ENCODE measurements around the gene NEDD4.
"Not testable (repeated sequence)": the region's sequence is repeated elsewhere in the genome, so short reads cannot be mapped to it uniquely, and the experiment has no call there.

Gene NEDD4

DNA sequence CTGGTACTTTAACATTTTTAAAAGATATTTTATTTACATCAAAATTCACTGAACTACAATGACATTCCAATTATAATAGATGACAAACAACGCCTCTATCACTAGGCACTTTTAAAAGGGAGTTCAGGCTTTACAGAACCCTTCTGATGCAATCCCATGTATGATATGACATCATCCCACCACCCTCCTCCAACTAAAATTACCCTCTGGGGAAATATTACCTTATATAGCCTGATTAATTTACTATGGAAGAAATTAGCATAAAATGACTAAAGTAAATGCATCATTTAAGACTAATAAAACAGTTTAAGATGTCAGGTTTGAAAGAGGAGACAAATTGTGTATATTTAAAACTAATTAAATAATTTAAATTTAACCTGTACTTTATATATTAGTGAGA is 10.4 kb upstream of the NEDD4 start:
- DNase-seq, result not testable (repeated sequence)

DNA sequence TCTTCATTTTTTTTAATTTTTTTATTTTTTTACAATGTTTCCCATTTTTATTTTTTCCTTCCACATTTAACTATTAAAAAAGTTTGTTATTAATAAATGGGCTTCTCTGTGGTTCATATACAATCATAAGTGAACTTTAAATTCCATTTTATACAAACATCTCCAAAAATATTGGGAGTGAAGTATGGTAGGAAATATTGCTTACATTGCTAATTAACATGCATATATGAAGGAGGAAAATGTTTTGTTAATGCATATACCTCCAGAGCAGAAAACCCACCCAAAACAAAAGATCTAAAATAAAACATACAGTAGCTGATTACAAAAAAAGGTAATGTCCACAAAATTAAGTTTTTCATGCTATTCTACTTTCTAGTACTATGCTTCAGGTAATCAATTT is 9.9 kb upstream of the NEDD4 start:
- DNase-seq, result not testable (repeated sequence)

GRCh38 chr15:56001471-56002078 is 8.2 kb upstream of the NEDD4 start:
- DNase-seq, result no peak

- no peak for DNase-seq
Observed at GRCh38 chr15:55999658-56000057, 6.2 kb upstream of the NEDD4 start.

DNA sequence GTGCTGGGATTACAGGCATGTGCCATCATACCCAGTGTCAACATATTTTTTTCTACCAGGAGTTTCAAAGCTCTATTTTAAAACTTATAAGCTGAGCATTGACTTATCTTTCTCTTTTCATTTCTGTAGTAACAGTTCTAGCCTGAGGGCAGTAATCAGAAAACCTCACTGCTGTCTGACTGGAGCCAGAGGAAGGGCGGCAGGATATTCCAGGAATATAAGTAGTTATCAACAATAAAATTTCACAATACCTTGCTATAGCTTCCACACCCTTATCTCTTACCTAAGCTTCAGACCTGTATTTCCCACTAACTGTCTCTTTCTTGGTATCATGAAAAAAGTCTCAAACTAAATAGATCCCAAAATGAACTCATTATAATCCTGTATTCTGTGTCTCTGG is 5.1 kb upstream of the NEDD4 start:
- no peak for DNase-seq

DNA sequence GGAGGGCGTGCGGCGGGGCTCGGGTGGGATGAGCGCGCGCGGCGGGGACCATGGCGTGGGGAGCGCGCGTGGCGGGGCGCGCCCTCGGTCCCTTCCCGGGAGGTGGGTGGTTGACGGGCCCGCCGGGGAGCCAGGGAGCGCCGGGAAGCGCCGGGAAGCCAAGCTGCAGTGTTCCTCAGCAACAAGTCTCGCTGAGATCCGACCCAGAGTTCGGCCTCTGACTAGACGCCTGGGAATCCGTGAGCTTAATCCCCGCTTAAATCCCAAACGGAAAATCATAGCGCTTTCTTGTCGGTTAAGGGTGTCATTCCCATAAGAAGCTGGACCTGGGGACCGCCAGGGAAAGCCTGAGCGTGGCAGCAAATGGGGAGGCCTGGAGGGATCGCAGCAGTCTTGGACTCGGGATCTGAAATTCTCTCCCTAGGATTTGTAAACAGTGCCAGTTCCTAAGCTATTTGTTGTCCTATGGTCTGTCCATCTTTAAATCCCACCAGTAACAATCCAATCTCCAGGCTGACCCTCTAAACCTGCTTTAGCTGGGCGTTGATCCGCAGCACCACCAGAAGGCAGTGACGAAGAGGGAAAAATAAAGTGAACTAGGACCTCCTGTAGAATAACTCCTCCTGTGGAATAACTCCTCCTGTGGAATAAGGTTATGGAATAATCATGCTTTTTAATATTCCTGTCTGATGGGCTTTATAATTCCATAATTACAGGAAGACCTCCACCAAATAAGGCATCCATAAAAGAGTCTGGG is 570 bp upstream of the NEDD4 start:
- no peak for DNase-seq

DNA sequence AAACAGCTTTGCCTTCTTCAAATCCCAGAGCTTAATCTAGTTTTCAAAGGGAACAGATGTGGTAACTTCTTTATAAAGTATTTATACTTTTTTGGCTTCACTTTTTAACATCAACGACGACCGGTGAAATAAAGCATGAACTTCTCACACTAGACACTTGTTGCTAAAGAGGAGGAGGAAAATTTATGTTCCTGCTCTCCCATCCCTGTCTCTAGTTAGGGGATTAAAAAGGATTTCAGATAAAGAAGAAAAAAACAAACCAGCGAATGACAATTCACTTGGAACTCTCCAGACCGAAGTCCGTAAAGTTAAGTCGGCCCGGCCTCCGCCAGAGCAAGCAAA is 672 bp downstream of the NEDD4 start:
- DNase-seq, result no peak

DNA sequence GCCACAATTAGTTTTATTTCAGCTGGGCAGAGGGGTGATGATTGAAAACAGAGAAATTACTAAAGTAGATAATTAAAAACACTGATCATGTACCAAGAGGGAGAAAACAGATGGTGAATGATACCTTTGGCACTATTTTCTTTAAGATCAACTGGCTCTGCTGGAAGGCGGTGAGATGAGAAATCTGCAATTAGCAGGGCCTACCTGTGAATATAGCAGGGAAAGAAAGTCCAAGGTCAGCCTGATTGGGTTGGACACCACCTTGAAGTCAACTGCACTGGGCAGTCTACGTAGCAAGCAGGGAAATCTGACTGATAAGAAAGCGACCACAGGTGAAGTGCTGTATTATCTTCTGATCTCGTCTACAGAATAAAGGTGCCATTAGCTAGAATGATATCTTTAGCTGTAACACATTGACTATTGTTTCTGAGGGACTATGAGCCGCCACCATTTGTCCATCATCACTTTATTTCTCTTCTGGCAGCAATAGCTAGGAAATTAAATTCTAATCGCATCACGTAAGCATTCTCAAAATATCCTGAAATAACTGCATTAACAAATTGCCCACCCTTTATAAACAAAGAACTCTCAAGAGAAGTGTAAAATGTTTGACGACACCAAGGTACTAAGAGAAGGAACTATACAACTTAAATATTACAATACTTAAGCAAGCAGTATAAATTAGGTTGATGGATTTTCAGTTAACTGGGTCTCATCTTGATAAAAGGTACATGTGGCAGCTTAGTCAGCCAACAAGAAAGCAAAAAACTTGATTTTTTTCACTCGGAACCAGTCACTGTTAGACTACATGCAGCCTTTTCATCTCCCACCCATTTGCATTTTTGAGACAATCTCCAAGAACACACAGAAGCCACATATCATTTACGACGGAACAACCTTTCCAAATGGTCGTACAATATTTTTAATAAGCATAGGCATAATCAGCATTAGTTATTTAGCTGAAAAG is 1.3 kb downstream of the NEDD4 start:
- DNase-seq, result no peak

DNA sequence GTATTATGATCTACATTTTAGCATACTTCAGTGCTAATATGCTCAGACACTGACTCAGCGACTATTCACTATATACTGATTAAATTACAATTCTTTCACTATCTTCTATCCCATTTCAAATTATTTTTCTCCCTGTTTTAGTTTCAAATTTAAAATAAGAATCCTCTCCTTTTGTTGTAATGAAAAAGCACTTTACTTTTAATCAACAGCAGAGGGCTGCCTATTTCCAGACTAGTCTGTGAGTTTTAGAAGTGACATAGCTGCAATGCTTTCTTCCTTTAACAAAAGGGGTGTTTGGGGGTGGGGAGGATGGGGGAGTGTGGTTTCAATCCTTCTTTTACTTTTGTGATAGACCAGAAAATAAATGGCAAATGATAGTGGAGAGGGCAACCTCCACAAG is 2.4 kb downstream of the NEDD4 start:
- no peak for DNase-seq

- no peak for DNase-seq
Observed at GRCh38 chr15:55990516-55990915, 2.9 kb downstream of the NEDD4 start.

DNA sequence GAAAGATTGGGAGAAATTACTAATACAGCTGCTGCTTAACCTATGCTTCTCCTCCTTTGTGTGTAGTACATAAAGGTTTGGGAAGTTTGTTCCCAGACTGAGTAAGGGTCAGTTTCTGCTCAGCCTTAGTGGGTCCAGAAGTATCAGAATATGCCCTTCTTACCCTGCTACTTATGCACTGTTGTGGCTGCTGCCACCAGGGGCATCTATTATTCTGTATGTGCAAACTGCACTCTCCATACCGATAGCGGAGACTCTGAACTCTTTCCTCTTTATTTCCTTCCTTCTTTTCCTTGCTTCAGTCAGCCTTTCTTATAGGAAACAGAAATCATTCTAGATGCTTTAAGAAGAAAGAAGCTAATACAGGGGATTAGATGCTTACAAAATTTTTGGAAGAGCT is 4.0 kb downstream of the NEDD4 start:
- no peak for DNase-seq

DNA sequence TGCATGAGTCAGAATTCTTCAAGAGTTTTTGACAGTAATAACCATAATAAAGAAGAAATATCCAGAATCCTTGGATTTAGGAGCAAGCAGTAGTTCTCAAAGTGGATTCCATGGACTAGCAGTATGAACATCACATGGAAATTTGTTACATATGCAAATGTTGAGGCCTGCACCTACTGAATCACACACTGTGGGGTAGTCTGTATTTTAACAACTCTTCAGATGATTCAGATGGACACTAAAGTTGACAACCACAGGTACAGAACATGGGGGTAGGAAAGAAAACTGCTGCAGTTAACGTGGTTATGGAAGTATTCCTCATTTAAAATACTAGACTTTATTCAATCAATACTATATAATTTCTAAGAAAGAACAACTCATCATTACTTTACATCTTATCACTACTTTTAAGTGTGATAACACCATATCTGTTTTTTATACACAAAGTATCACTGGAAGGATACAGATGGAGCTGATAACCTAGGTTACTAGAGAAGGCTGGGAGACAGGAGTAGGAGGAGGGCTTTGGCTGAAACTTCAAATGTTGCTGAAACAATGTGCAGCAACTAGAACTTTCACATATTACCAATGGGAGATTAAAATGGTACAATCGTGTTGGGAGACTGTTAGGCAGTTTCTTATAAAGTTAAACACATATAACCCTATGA is 11.7 kb downstream of the NEDD4 start:
- DNase-seq, result no peak

- no peak for DNase-seq
Observed at GRCh38 chr15:55980511-55980910, 12.9 kb downstream of the NEDD4 start.

GRCh38 chr15:55977231-55977630 is 16.2 kb downstream of the NEDD4 start:
- no peak for DNase-seq

DNA sequence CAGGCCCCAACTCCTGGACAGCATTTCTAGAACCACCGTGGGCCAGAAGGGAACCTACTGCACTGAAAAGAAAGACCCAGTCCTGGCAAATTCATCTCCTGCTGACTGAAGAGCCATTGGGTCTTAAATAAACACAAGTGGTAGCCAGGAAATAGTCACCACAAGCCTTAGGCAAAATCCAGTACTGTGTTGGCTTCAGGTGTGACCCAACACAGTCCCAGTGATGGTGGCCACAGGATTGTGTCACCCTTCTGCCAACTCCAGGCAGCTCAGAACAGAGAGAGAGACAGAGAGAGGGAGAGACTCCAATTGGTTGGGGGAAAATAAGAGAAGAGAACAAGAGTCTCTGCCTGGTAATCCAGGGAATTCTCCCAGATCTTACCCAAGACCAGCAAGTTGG is 23.1 kb downstream of the NEDD4 start:
- no peak for DNase-seq

GRCh38 chr15:55969582-55969981 is 23.8 kb downstream of the NEDD4 start:
- DNase-seq, result no peak

GRCh38 chr15:55968923-55969322 is 24.5 kb downstream of the NEDD4 start:
- no peak for DNase-seq

- no peak for DNase-seq
Observed at GRCh38 chr15:55965091-55965490, 28.3 kb downstream of the NEDD4 start.

GRCh38 chr15:55960946-55961345 is 32.5 kb downstream of the NEDD4 start:
- no peak for DNase-seq

DNA sequence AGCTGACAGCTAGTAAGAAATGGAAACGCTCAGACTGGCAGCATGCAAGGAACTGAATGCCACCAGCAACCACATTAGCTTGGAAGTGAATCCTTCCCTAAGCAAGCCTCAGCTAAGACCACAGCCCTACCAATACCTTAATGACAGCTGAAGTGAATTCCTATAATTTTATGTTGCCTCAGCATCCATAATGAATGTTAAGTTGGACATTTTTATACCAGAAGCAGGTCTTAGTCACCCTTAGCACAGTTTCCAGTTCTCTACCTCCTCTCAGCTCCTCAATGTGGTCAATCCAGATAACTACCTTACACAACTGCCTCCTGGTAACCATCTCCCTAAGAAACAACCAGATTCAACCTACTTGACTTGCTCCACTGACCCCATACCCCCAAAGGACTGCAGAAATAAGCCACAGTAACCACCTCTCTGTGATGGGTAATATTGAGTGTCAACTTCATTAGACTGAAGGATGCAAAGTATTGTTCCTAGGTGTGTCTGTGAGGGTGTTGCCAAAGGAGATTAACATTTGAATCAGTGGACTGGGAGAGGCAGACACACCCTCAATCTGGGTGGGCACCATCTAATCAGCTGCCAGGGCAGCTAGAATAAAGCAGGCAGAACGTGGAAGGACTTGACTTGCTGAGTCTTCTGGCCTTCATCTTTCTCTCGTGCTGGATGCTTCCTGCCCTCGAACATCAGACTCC is 33.5 kb downstream of the NEDD4 start:
- DNase-seq, result no peak

DNA sequence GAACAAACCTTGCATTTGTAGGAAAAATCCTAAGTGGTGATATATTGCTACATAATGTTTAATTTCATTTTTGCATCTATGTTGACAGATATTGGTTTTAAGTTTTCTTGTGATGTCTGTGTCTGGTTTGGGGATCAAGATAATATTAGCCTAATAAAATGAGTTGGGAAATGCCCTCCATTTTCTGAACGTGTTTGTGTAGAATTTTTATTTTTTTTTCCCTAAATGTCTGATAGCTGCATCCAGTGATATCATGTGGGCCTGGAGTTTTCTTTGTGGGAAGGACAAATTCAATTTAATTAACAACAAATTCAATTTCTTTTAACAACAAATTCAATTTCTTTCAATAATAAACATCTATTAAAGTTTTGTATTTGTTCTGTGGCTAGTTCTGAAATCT is 35.1 kb downstream of the NEDD4 start:
- no peak for DNase-seq

GRCh38 chr15:55954862-55955605 is 38.4 kb downstream of the NEDD4 start:
- no peak for DNase-seq
